ENCODE measurements around the gene FBXO42.

GRCh38 chr1:16233431-16233830 is 118.8 kb downstream of the FBXO42 start:
- TF ChIP-seq CTCF (IDR thresholded peaks at IDR 0.05) (no peak), EP300 (IDR thresholded peaks at IDR 0.05) (no peak), POLR2A (IDR thresholded peaks at IDR 0.05) (no peak), POLR2AphosphoS5 (IDR thresholded peaks at IDR 0.05) (no peak)

Data from stomach (tissue), 4 donors.